K562 (cell line): Measurements from ENCODE around the gene SOWAHD.

Source experiments
- ARID4B ChIP-seq: sonication (generic); formaldehyde crosslinking; IDR thresholded peaks from 2 replicates; pipeline ENCODE4 v1.8.0; 2022; ENCODE audit warnings: mild to moderate bottlenecking, missing genetic modification reagents
- CHD1 ChIP-seq: fragments of 200-600 bp; sonication (generic); IDR thresholded peaks from one replicate; pipeline ENCODE4 v1.6.1; 2012; ENCODE audit warnings: mild to moderate bottlenecking, moderate library complexity, low read length, inconsistent platforms
- MTA2 ChIP-seq: fragments of 450-650 bp; IDR thresholded peaks from 2 replicates; pipeline ENCODE4 v1.6.1; 2016; ENCODE audit warnings: low read depth
- REST ChIP-seq, 2 experiments: fragments of 450-650 bp; formaldehyde crosslinking in 1 of 2; IDR thresholded peaks; 2 replicates each; pipeline versions ENCODE4 v1.4.0 to v1.6.1; 2014 to 2020; ENCODE audit warnings: mild to moderate bottlenecking in 2 of 2, borderline replicate concordance in 1 of 2, low read depth in 1 of 2

GRCh38 chrX:119728487-119728886 is 29.9 kb upstream of the SOWAHD start:
- TF ChIP-seq ARID4B (CRISPR knock-in tag) (no peak), MTA2 (no peak), CHD1 (no peak), REST (IDR thresholded peaks at IDR 0.05; ENCODE audit: borderline replicate concordance) (no peak; the same call in 1 of the 2 replicates), REST (CRISPR knock-in tag; IDR thresholded peaks at IDR 0.05; ENCODE audit: low read depth) (no peak)
